ENCODE results near the gene FASTKD1.
A peak's percentile ranks its signal among the peaks of the same experiment; 100 is the strongest.

Gene FASTKD1

GRCh38 chr2:169509955-169510354 is 63.7 kb downstream of the FASTKD1 start:
- ATAC-seq, result no peak
- TF ChIP-seq CSRNP3 (CRISPR knock-in tag; IDR thresholded peaks at IDR 0.05) (no peak), POU6F1 (CRISPR knock-in tag; IDR thresholded peaks at IDR 0.05; ENCODE audit: borderline replicate concordance, low read depth) (no peak), ZFP30 (CRISPR knock-in tag; IDR thresholded peaks at IDR 0.05) (no peak)

DNA sequence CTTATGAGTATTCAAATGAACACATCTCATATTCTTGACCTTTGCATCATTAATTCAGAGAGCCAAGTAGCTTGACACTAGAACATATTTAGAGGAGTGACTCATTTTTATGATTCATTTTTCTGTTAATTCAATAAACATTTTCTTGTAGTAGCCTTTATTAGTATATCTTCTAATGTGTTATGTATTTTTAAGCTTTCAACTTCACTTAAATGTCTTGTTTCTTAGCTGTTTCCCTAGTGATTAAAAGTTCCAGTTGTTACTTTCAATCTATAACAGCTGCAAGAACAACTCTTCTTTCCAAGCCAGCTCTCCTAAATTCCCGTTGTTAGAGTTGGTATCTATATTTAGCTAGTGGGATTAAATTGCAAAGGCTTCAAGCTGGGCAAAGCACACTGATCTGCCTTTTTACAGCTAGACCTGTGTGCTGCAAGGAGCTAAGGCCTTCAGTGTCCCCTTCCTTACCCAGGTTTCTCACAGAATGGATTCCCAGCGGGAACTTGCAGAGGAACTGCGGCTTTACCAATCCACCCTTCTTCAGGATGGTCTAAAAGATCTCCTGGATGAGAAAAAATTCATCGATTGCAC is 64.3 kb downstream of the FASTKD1 start, which contains the start of gene KLHL41:
Gene KLHL41 (plus strand): TSS at position 405 of the 588 bp plus-strand sequence. CDS start 77 bp downstream, at position 482.
- peak; percentile 93 for ATAC-seq

More for the DNA sequence above, 64.3 kb downstream of the FASTKD1 start, which contains the start of gene KLHL41:
- TF ChIP-seq TOX (CRISPR knock-in tag; IDR thresholded peaks at IDR 0.05; ENCODE audit: borderline replicate concordance), result no peak
- no peak for TF ChIP-seq TSHZ2 (CRISPR knock-in tag; IDR thresholded peaks at IDR 0.05)
- TF ChIP-seq GLIS3 (CRISPR knock-in tag; IDR thresholded peaks at IDR 0.05), result no peak
- TF ChIP-seq CSDC2 (CRISPR knock-in tag; IDR thresholded peaks at IDR 0.05), result no peak
- TF ChIP-seq, protein P1, sequence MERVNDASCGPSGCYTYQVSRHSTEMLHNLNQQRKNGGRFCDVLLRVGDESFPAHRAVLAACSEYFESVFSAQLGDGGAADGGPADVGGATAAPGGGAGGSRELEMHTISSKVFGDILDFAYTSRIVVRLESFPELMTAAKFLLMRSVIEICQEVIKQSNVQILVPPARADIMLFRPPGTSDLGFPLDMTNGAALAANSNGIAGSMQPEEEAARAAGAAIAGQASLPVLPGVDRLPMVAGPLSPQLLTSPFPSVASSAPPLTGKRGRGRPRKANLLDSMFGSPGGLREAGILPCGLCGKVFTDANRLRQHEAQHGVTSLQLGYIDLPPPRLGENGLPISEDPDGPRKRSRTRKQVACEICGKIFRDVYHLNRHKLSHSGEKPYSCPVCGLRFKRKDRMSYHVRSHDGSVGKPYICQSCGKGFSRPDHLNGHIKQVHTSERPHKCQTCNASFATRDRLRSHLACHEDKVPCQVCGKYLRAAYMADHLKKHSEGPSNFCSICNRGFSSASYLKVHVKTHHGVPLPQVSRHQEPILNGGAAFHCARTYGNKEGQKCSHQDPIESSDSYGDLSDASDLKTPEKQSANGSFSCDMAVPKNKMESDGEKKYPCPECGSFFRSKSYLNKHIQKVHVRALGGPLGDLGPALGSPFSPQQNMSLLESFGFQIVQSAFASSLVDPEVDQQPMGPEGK (CRISPR knock-in tag; IDR thresholded peaks at IDR 0.05; ENCODE audit: borderline replicate concordance), result no peak
- TF ChIP-seq OSR1 (CRISPR knock-in tag; IDR thresholded peaks at IDR 0.05), result no peak
- TF ChIP-seq ZFP3 (CRISPR knock-in tag; IDR thresholded peaks at IDR 0.05), result no peak
- TF ChIP-seq ESRRG (CRISPR knock-in tag; IDR thresholded peaks at IDR 0.05), result no peak
- TF ChIP-seq BACH2 (CRISPR knock-in tag; IDR thresholded peaks at IDR 0.05; ENCODE audit: borderline replicate concordance), result no peak
- TF ChIP-seq CREB5 (CRISPR knock-in tag; IDR thresholded peaks at IDR 0.05; ENCODE audit: low read depth), result no peak
- no peak for TF ChIP-seq POU6F1 (CRISPR knock-in tag; IDR thresholded peaks at IDR 0.05; ENCODE audit: borderline replicate concordance, low read depth)
- TF ChIP-seq CSRNP3 (CRISPR knock-in tag; IDR thresholded peaks at IDR 0.05), result no peak
- no peak for TF ChIP-seq ZFP30 (CRISPR knock-in tag; IDR thresholded peaks at IDR 0.05)
- TF ChIP-seq ZNF565 (CRISPR knock-in tag; conservative IDR thresholded peaks at IDR 0.05; ENCODE audit: low read depth), result no peak
- no peak for TF ChIP-seq TCF4 (CRISPR knock-in tag; IDR thresholded peaks at IDR 0.05; ENCODE audit: borderline replicate concordance)
- no peak for TF ChIP-seq RARB (CRISPR knock-in tag; IDR thresholded peaks at IDR 0.05)
- no peak for TF ChIP-seq SNAI2 (CRISPR knock-in tag; IDR thresholded peaks at IDR 0.05)
- TF ChIP-seq ISL1 (CRISPR knock-in tag; IDR thresholded peaks at IDR 0.05), result no peak
